CD4-positive, alpha-beta T cell treated with Interleukin-21 for 1 hour (primary cell): ENCODE results near the gene SELENOK.

Experiments
- DNase-seq: peaks from one replicate; pipeline ENCODE4 v3.0.0-alpha.2; 2020

SELENOK gene

DNA sequence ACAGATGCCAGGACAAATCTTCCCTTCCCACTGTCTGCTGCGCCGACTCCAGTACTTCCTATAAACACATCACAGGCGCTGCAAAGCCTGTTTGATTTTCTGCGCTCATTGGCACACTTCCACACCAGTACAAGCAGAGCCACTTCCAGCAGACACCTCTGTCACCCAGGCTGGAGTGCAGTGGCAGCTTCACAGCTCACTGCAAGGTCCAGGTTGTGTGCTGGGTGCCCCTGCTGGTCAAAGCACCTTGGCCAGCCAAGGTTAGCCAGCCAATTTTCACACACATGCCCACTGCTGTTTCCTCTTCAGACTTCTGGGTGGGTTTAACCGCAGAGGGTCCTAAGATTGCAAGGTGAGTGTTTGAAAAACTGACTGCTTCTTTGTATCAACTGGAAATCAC, 50.4 kb downstream of the SELENOK start:
- DNase-seq = no peak

- DNase-seq = no peak
Observed at GRCh38 chr3:53837331-53837730, 54.3 kb downstream of the SELENOK start.

- no peak for DNase-seq
Observed at GRCh38 chr3:53836084-53836872, 55.4 kb downstream of the SELENOK start.

DNA sequence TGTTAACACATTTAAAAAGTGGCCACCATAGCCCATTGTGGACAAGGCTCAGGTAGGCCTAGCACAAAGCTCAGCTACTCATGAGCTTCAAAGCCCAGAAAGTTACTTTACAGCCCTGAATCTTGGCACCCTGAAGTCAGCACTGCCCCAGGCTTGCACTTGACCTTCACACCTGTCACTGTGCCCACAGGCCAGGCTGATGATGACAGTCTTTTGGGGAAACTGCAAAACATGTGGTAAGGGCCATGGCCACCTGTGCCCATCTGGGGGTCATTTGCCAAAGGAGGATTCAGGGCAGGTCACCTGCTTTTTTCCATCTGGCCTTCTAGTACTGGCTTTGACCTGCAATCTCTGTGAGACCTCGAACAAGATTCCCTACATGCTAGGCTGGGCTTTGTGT, 56.4 kb downstream of the SELENOK start:
- DNase-seq = no peak

DNA sequence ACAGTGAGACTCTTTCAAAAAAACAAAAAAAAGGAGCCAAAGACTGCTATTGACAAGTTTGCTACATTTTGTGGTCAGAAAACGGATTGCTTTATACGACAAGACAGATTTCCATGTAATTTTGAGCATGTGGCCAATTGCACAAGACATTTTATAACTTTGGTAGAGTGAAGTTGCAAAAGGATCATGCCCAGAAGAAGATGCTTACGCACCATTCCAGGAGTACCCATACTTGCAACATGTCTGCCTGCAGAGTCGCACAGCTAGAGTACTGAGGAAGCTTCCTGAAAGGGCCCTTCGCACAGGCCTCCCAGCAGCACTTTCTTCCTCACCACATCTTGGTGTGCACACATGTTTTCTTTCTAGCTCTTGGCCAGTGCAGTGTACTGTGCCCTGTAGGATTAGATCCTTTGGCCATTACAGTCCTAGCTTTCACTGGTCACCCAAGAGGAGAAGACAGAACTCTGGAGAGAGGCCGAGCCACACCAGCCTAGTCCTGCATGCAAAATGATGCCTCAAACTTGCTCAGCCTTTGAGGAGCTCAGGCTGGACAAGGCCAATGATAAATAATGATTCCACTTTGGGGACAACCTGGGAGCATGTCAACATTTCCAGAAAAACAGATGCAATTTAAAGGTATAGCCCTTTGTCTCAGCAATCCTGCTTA, 57.1 kb downstream of the SELENOK start:
- no peak for DNase-seq
